Measurements from ENCODE around the gene NAMPT. TPM values are rescaled to one million over a fixed set of nuclear protein-coding genes. Genes with fewer than 3 reads are reported as not detected.

The NAMPT gene
- total and polyA plus RNA-seq, 8 donors: 32.6 to 425 (median 41.0) TPM

DNA sequence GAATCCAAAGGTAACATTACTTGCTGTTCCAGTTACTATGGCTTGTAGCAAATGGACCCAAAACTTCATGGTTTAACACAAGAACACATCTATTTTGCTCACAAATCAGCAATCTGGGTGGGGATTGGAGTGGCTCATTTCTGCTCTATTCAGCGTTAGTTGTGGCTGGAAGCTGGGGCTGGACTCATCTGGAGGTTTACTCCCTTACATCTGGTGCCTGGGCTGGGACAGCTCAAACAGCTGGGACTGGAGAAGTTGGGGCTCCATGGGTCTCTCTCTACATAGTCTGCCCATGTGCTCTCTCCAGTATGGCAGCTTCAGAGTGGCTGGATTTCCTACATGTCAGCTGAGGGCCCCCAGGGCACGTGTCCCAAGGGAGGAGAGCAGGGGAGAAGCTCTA, 33.7 kb upstream of the NAMPT start:
- Histone ChIP-seq H3K27ac (no peak overlapping the region), H3K36me3 (no peaks in the 10 kb centered on the region), H3K4me1 (peaks cover 0 to 12% of the 10 kb centered on the region in 2 donors), H3K4me3 (no peak overlapping the region), H3K27me3 (no peaks in the 10 kb centered on the region), H3K9me3 (no peaks in the 10 kb centered on the region)
- TF ChIP-seq, protein P1, sequence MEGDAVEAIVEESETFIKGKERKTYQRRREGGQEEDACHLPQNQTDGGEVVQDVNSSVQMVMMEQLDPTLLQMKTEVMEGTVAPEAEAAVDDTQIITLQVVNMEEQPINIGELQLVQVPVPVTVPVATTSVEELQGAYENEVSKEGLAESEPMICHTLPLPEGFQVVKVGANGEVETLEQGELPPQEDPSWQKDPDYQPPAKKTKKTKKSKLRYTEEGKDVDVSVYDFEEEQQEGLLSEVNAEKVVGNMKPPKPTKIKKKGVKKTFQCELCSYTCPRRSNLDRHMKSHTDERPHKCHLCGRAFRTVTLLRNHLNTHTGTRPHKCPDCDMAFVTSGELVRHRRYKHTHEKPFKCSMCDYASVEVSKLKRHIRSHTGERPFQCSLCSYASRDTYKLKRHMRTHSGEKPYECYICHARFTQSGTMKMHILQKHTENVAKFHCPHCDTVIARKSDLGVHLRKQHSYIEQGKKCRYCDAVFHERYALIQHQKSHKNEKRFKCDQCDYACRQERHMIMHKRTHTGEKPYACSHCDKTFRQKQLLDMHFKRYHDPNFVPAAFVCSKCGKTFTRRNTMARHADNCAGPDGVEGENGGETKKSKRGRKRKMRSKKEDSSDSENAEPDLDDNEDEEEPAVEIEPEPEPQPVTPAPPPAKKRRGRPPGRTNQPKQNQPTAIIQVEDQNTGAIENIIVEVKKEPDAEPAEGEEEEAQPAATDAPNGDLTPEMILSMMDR (IDR thresholded peaks at IDR 0.05): no peak
- no peak for ATAC-seq
- intact Hi-C loops (cut with DNase I): no loop called here
- peak in 1 of 4 donors; percentile 32 for DNase-seq

DNA sequence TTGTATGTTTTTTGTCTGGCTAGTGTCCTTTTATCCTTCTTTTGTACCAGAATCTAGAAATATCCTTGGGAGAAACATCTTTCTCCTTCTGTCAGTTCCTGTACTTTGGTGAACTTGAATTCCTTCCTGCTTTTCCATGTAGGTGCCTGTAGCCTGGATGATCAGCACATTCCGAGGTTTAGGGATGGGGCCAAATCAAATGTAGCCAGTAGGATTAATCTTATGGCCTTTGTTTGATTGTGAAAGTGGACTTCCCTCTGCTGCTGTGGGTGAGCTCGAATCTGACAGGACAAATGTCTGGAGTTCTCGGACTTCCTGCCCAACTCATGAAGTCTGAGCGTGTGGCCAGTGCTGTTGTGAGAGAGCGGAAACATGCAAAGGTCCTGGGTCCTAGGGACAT, 33.2 kb upstream of the NAMPT start:
- no peak overlapping the region for H3K4me3 ChIP-seq
- intact Hi-C loops (cut with DNase I): no loop called here
- H3K4me1 ChIP-seq: peaks cover 0 to 17% of the 10 kb centered on the region in 2 donors
- H3K27me3 ChIP-seq: no peaks in the 10 kb centered on the region
- H3K36me3 ChIP-seq: no peaks in the 10 kb centered on the region
- ATAC-seq (no peak), DNase-seq (no peak)
- TF ChIP-seq, protein P1 (IDR thresholded peaks at IDR 0.05): no peak
- H3K27ac ChIP-seq: no peak overlapping the region
- H3K9me3 ChIP-seq: no peaks in the 10 kb centered on the region

DNA sequence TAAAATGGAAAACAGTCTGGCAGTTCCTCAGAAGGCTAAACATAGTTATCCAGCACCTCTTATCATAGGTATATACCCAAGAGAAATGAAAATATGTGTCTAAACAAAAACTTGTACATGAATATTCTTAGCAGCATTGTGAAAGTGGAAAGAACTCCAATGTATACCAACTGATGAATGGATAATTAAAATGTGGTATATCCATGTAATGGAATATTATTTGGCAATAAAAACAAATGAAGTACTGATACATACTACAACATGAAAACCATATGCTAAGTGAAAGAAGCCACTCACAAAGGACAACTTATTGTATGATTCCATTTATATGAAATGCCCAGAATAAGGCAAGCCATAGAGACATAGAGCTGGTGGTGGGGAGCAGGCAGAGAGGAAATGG, 32.2 kb upstream of the NAMPT start:
- ATAC-seq (no peak), DNase-seq (no peak)
- intact Hi-C loops (cut with DNase I): no loop called here
- H3K27ac ChIP-seq: no peak overlapping the region
- TF ChIP-seq, protein P1 (IDR thresholded peaks at IDR 0.05): no peak
- no peak overlapping the region for H3K4me3 ChIP-seq
- H3K4me1 ChIP-seq: peaks cover 0 to 22% of the 10 kb centered on the region in 2 donors
- no peaks in the 10 kb centered on the region for H3K27me3 ChIP-seq
- no peaks in the 10 kb centered on the region for H3K9me3 ChIP-seq
- no peaks in the 10 kb centered on the region for H3K36me3 ChIP-seq

DNA sequence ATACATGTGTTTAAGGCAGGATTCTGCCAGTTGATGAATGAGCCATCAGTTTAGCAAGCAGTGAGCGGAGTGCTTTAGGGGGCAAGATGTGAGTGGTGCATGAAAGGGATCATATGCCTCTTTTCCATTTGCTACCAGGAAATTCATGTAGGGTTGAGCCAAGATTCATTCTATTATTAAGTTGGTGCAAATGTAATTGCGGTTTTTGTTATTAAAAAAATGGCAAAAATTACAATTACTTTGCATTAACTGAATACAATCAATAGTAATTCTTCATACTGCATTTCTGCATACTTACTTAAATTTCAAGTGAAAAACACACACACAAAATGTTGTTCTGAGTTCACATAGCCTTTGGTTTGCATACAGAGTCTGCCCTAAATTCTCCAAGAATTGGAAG, 30.1 kb upstream of the NAMPT start:
- no peak for ATAC-seq
- H3K27me3 ChIP-seq: no peaks in the 10 kb centered on the region
- H3K27ac ChIP-seq: peak overlapping the region in 1 of 2 donors; percentile 84
- no peaks in the 10 kb centered on the region for H3K9me3 ChIP-seq
- no peaks in the 10 kb centered on the region for H3K36me3 ChIP-seq
- peaks cover 0 to 22% of the 10 kb centered on the region in 2 donors for H3K4me1 ChIP-seq
- no peak overlapping the region for H3K4me3 ChIP-seq
- DNase-seq: no peak
- TF ChIP-seq, protein P1 (IDR thresholded peaks at IDR 0.05): no peak
- intact Hi-C loops (cut with DNase I): no loop called here

DNA sequence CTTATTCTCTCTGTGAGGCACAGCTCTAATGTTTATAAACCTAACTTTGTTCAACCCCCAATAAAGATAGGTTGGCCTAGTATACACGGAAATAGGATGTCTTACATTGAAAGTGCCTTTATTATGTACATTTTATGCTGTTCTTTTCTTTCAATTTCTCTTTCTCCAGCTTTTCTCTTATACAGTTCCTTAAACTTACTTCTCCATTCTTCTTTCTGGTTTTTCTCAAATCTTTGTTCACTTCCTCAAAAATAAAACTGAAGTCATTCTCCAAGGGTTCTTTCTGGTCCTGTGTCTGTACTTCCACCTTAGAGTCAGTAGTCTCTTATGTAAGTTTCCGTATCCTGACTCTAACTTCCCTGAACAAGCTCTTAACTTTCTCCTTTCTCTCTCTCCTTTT, 29.2 kb upstream of the NAMPT start:
- H3K4me3 ChIP-seq: no peak overlapping the region
- TF ChIP-seq, protein P1 (IDR thresholded peaks at IDR 0.05): no peak
- ATAC-seq (peak; percentile 57), DNase-seq (peak in 1 of 4 donors; percentile 3)
- H3K4me1 ChIP-seq: peaks cover 0 to 22% of the 10 kb centered on the region in 2 donors
- no peaks in the 10 kb centered on the region for H3K27me3 ChIP-seq
- H3K27ac ChIP-seq: peak overlapping the region; percentile 64 to 84
- H3K36me3 ChIP-seq: no peaks in the 10 kb centered on the region
- H3K9me3 ChIP-seq: no peaks in the 10 kb centered on the region
- intact Hi-C loops (cut with DNase I): no loop called here

Data from left lung (tissue), 10 donors.